HepG2 (cell line): ENCODE results near the gene NFIC. TPM values are rescaled to one million over a fixed set of nuclear protein-coding genes. Genes with fewer than 3 reads are reported as not detected.
A peak's percentile ranks its signal among the peaks of the same experiment; 100 is the strongest.

Experiments
- ATAC-seq: fragments of 200-7000 bp; cut with Tn5 transposase; 3 replicates; pipeline ENCODE4 v1.9.1; 2020; ENCODE audit warnings: mild to moderate bottlenecking, moderate library complexity
- BruUV-seq: library from RNA; stranded (reverse); fragments of 400-500 nt; replicated peaks from 2 replicates; lab custom pipeline; 2021; lab: Mats Ljungman, UMichigan
- CTCF ChIA-PET: fragments of 300-600 bp; formaldehyde crosslinking; extraction: SDS; loops from one replicate; lab custom pipeline; 2021; ENCODE audit warnings: low total read pairs, inconsistent platforms, low intra/inter-chr PET ratio; lab: Yijun Ruan, JAX
- POLR2A ChIA-PET: fragments of 350-600 bp; sonication (Branson Sonifier 250); formaldehyde crosslinking; loops from one replicate; lab custom pipeline; 2020; ENCODE audit warnings: antibody characterized with exemption, inconsistent platforms; lab: Yijun Ruan, JAX
- DNase-seq: peaks from one replicate; pipeline ENCODE4 v3.0.0-alpha.2; 2015; ENCODE audit warnings: low spot score
- FAIRE-seq: peaks from 3 replicates; lab custom pipeline; 2011; peaks lifted over from hg19 to GRCh38; lab: Jason Lieb, UNC
- H2AFZ ChIP-seq: one replicate; pipeline ENCODE4 v1.6.1; 2011; ENCODE audit warnings: low read length, inconsistent platforms
- H3K27ac ChIP-seq: fragments of 300-600 bp; 3 replicates; pipeline ENCODE4 v1.8.0; 2011; ENCODE audit warnings: mixed run types, mild to moderate bottlenecking, mixed read lengths, low read length, inconsistent platforms; ENCODE audit not compliant: insufficient read depth; ENCODE audit errors: extremely low read length
- H3K27me3 ChIP-seq, 2 experiments: fragments of 200-600 bp in 1 of 2; 2 replicates in 1 of 2; 3 replicates in 1 of 2; pipeline versions ENCODE4 v1.6.0 to v1.8.0; 2011; ENCODE audit warnings: low read length in 2 of 2, mild to moderate bottlenecking in 2 of 2, moderate library complexity in 2 of 2, inconsistent platforms in 1 of 2; ENCODE audit not compliant: insufficient read depth in 2 of 2, control insufficient read depth in 1 of 2
- H3K36me3 ChIP-seq, 2 experiments: fragments of 200-600 bp in 1 of 2; replicated peaks in 1 of 2; 2 replicates in 1 of 2; 3 replicates in 1 of 2; pipeline versions ENCODE4 v1.5.1 to v1.8.0; 2011; ENCODE audit warnings: low read length in 2 of 2, inconsistent platforms in 1 of 2; ENCODE audit not compliant: insufficient read depth in 2 of 2, control insufficient read depth in 1 of 2
- H3K4me1 ChIP-seq: 2 replicates; pipeline ENCODE4 v1.5.1; 2012; ENCODE audit warnings: low read length, inconsistent platforms; ENCODE audit not compliant: insufficient read depth
- H3K4me2 ChIP-seq: 2 replicates; pipeline ENCODE4 v1.6.0; 2011; ENCODE audit warnings: low read depth, low read length, inconsistent platforms
- H3K4me3 ChIP-seq, 3 experiments: fragments of 200-600 bp in 1 of 3; sonication (generic), shearing (Covaris generic) in 1 of 3; replicated peaks in 1 of 3; 2 replicates each; pipeline ENCODE4 v1.5.1; 2011 to 2016; ENCODE audit warnings: low read length in 3 of 3, inconsistent platforms in 2 of 3, low read depth in 2 of 3, mild to moderate bottlenecking in 2 of 3, control low read depth in 1 of 3, mixed read lengths in 1 of 3; ENCODE audit not compliant: insufficient read depth in 1 of 3
- H3K79me2 ChIP-seq: one replicate; pipeline ENCODE4 v1.6.1; 2011; ENCODE audit warnings: low read length, inconsistent platforms; ENCODE audit not compliant: insufficient read depth
- H3K9ac ChIP-seq: 2 replicates; pipeline ENCODE4 v1.6.0; 2011; ENCODE audit warnings: mild to moderate bottlenecking, low read depth, low read length, inconsistent platforms; ENCODE audit not compliant: insufficient read depth
- H3K9me3 ChIP-seq: 2 replicates; pipeline ENCODE4 v1.5.1; 2012; ENCODE audit warnings: mild to moderate bottlenecking, low read length
- H4K20me1 ChIP-seq: 2 replicates; pipeline ENCODE4 v1.6.0; 2011; ENCODE audit warnings: inconsistent platforms, mild to moderate bottlenecking, low read length, moderate library complexity; ENCODE audit not compliant: insufficient read depth
- KDM1A ChIP-seq: IDR thresholded peaks from 2 replicates; pipeline ENCODE4 v1.6.1; 2016; ENCODE audit warnings: missing compliant biosample characterization
- KMT2B ChIP-seq: IDR thresholded peaks from 2 replicates; pipeline ENCODE4 v1.6.1; 2016; ENCODE audit warnings: missing genetic modification reagents, missing compliant biosample characterization
- NFAT5 ChIP-seq: sonication (generic); formaldehyde crosslinking; IDR thresholded peaks from 2 replicates; pipeline ENCODE4 v1.4.0; 2020; ENCODE audit warnings: missing genetic modification reagents
- PCBP1 ChIP-seq: fragments of 200-400 bp; formaldehyde crosslinking; IDR thresholded peaks from 2 replicates; pipeline ENCODE4 v1.6.1; 2017; ENCODE audit warnings: mild to moderate bottlenecking, low read depth, low read length, borderline replicate concordance
- ZFP36L1 ChIP-seq: sonication (generic); formaldehyde crosslinking; IDR thresholded peaks from 2 replicates; pipeline ENCODE4 v1.8.0; 2022; ENCODE audit warnings: mild to moderate bottlenecking, missing genetic modification reagents, moderate library complexity
- ZKSCAN8 ChIP-seq: IDR thresholded peaks from 2 replicates; pipeline ENCODE4 v1.6.1; 2016; ENCODE audit warnings: borderline replicate concordance, missing genetic modification reagents, missing compliant biosample characterization
- ZNF414 ChIP-seq: sonication (generic); formaldehyde crosslinking; IDR thresholded peaks from 2 replicates; pipeline ENCODE4 v1.5.0; 2020; ENCODE audit warnings: missing genetic modification reagents
- ZNF577 ChIP-seq: sonication (generic); formaldehyde crosslinking; IDR thresholded peaks from 2 replicates; pipeline ENCODE4 v1.4.0; 2020; ENCODE audit warnings: mild to moderate bottlenecking, low read depth, missing genetic modification reagents, borderline replicate concordance
- ZNF597 ChIP-seq: sonication (generic); formaldehyde crosslinking; IDR thresholded peaks from 2 replicates; pipeline ENCODE4 v1.5.0; 2020; ENCODE audit warnings: missing genetic modification reagents
- ZNF629 ChIP-seq: sonication (generic); formaldehyde crosslinking; conservative IDR thresholded peaks from 2 replicates; pipeline ENCODE4 v1.5.0; 2020; ENCODE audit warnings: missing genetic modification reagents
- ZNF775 ChIP-seq: sonication (generic); formaldehyde crosslinking; IDR thresholded peaks from 2 replicates; pipeline ENCODE4 v1.4.0; 2020; ENCODE audit warnings: missing genetic modification reagents, mild to moderate bottlenecking, moderate library complexity, borderline replicate concordance
- ZSCAN20 ChIP-seq: sonication (generic); formaldehyde crosslinking; IDR thresholded peaks from 2 replicates; pipeline ENCODE4 v1.4.0; 2020; ENCODE audit warnings: missing genetic modification reagents, mild to moderate bottlenecking, borderline replicate concordance
- WGBS: methylation state at CpG from one replicate; pipeline ENCODE4 v1.1.6; 2017; ENCODE audit warnings: low lambda C conversion rate; 5-methylcytosine and 5-hydroxymethylcytosine counted together
- in situ Hi-C: cut with HindIII; loops from 2 replicates; pipeline ENCODE4 v1.10.0; 2017; ENCODE audit warnings: low pct_unique_long_range_greater_than_20kb; ENCODE audit not compliant: extremely low pct_ligation_motif_present
- intact Hi-C: fragments of 100-400 bp; cut with micrococcal nuclease; formaldehyde crosslinking; loops from one replicate; pipeline ENCODE4 v1.10.0; 2022; ENCODE audit not compliant: unreplicated experiment
- polyA plus RNA-seq, 8 experiments: library from polyadenylated mRNA; depleted of rRNA in 3 of 8; stranded (reverse) in 7 of 8; unstranded in 1 of 8; fragments of >200 nt; fragmentation: Illumina TruSeq in 4 of 8; extraction: Trizol in 4 of 8; gene quantifications; 2 replicates each; pipeline versions ENCODE4 v1.2.1 to v1.2.3, GENCODE V29; 2011 to 2016; ENCODE audit warnings: low read depth in 4 of 8, missing spikeins in 1 of 8, mixed read lengths in 1 of 8; ENCODE audit not compliant: insufficient read depth in 1 of 8
- total RNA-seq, 5 experiments: library from RNA; depleted of rRNA; stranded (reverse); fragments of >200 nt; fragmentation: Illumina TruSeq; extraction: Trizol; gene quantifications; 2 replicates each; pipeline ENCODE4 v1.2.3, GENCODE V29; 2016; ENCODE audit warnings: low read depth in 1 of 5

NFIC gene
- total and polyA plus RNA-seq, 2 of the 13 experiments (the other 11 are each of a cell fraction or from before 2014, with no cell fraction given): 1.3 to 2.5 TPM

- TF ChIP-seq PCBP1: peak; percentile 56; the same call in 1 of the 2 replicates
- no peak for TF ChIP-seq ZNF414 (CRISPR knock-in tag)
- peak; percentile 4; the same call in 1 of the 2 replicates for TF ChIP-seq KDM1A (CRISPR knock-in tag)
- peak; percentile 89 for TF ChIP-seq ZNF629 (CRISPR knock-in tag)
- no peak for TF ChIP-seq ZSCAN20 (CRISPR knock-in tag)
- TF ChIP-seq ZNF775: no peak
- no peak for TF ChIP-seq ZNF597 (CRISPR knock-in tag)
Observed at GRCh38 chr19:3344608-3345598, 21.5 kb upstream of the NFIC start (continued).

GRCh38 chr19:3345850-3346460, 20.4 kb upstream of the NFIC start:
- ATAC-seq: peak; percentile 10; the same call in 1 of the 3 replicates
- in situ Hi-C loops: no loop called here
- Histone ChIP-seq H3K9me3 (no peaks in the 10 kb centered on the region), H2AFZ (no peak overlapping the region), H3K79me2 (no peaks in the 10 kb centered on the region), H3K9ac (no peak overlapping the region), H4K20me1 (no peaks in the 10 kb centered on the region), H3K27ac (no peak overlapping the region), H3K4me3 (peak overlapping the region in 1 of 3 experiments; percentile 50; a peak in 1 of 6 replicates), H3K4me1 (peaks cover 56% of the 10 kb centered on the region), H3K4me2 (peak overlapping the region; percentile 67; the same call in 1 of the 2 replicates), H3K36me3 (no peaks in the 10 kb centered on the region), H3K27me3 (peaks cover 1 to 8% of the 10 kb centered on the region in 2 experiments; a peak in 3 of 5 replicates)
- ChIA-PET CTCF (no interaction called here), POLR2A (no interaction called here)
- no TSS peak for BruUV-seq
- DNase-seq: no peak
- FAIRE-seq: no peak
- WGBS: 23% methylated on average over 12 of the region's 15 CpGs
- intact Hi-C loops: no loop called here
- no peak for TF ChIP-seq KMT2B (CRISPR knock-in tag)
- TF ChIP-seq ZFP36L1 (CRISPR knock-in tag): no peak
- TF ChIP-seq ZNF577 (CRISPR knock-in tag): no peak
- TF ChIP-seq NFAT5 (CRISPR knock-in tag): no peak
- peak; percentile 92; the same call in 1 of the 2 replicates for TF ChIP-seq ZKSCAN8 (CRISPR knock-in tag)
